K562 (cell line): ENCODE data around the gene POLR2C. TPM values are rescaled to one million over a fixed set of nuclear protein-coding genes. Genes with fewer than 3 reads are reported as not detected.

Experiments
- ATAC-seq: fragments of 200-7000 bp; cut with Tn5 transposase; 3 replicates; pipeline ENCODE4 v1.9.1; 2020; ENCODE audit warnings: moderate library complexity
- BruUV-seq: library from RNA; stranded (reverse); fragments of 400-500 nt; replicated peaks from 2 replicates; lab custom pipeline; 2021; lab: Mats Ljungman, UMichigan
- CTCF ChIA-PET: fragments of 300-600 bp; formaldehyde crosslinking; extraction: SDS; loops from one replicate; lab custom pipeline; 2021; ENCODE audit warnings: low intra/inter-chr PET ratio; lab: Yijun Ruan, JAX
- POLR2A ChIA-PET: fragments of 300-600, 350-650 bp; sonication (Branson Sonifier 250); formaldehyde crosslinking; extraction: SDS; loops from one replicate; lab custom pipeline; 2021; ENCODE audit warnings: antibody characterized with exemption, inconsistent platforms; lab: Yijun Ruan, JAX
- DNase-seq, 4 experiments: peaks; one replicate each; pipeline versions ENCODE4 v3.0.0 to v3.0.0-alpha.2; 2011 to 2018; ENCODE audit warnings: low spot score in 3 of 4, mixed read lengths in 3 of 4; ENCODE audit errors: extremely low read depth in 1 of 4
- FAIRE-seq: peaks from 2 replicates; lab custom pipeline; 2011; peaks lifted over from hg19 to GRCh38; lab: Jason Lieb, UNC
- H2AFZ ChIP-seq: 2 replicates; pipeline ENCODE4 v1.6.0; 2011; ENCODE audit warnings: low read depth, low read length, control low read depth, inconsistent platforms
- H3K27ac ChIP-seq: fragments of 200-600 bp; 3 replicates; pipeline ENCODE4 v1.8.0; 2011; ENCODE audit warnings: low read depth, mild to moderate bottlenecking, control low read depth, inconsistent platforms, low read length, moderate library complexity, mixed read lengths; ENCODE audit errors: extremely low read depth
- H3K27me3 ChIP-seq, 2 experiments: fragments of 300-600 bp in 1 of 2; 2 replicates in 1 of 2; 3 replicates in 1 of 2; pipeline versions ENCODE4 v1.6.0 to v1.8.0; 2011; ENCODE audit warnings: inconsistent platforms in 2 of 2, low read length in 2 of 2, mild to moderate bottlenecking in 1 of 2, mixed read lengths in 1 of 2, moderate library complexity in 1 of 2; ENCODE audit not compliant: control insufficient read depth in 2 of 2, insufficient read depth in 2 of 2
- H3K36me3 ChIP-seq: fragments of 300-600 bp; 3 replicates; pipeline ENCODE4 v1.8.0; 2011; ENCODE audit warnings: mild to moderate bottlenecking, low read length, inconsistent platforms; ENCODE audit not compliant: control insufficient read depth, insufficient read depth
- H3K4me1 ChIP-seq, 2 experiments: fragments of 200-600 bp in 1 of 2; replicated peaks in 1 of 2; 2 replicates in 1 of 2; 3 replicates in 1 of 2; pipeline versions ENCODE4 v1.5.1 to v1.8.0; 2011; ENCODE audit warnings: inconsistent platforms in 2 of 2, low read length in 2 of 2, mild to moderate bottlenecking in 1 of 2, mixed read lengths in 1 of 2, moderate library complexity in 1 of 2; ENCODE audit not compliant: control insufficient read depth in 2 of 2, insufficient read depth in 2 of 2
- H3K4me2 ChIP-seq: 2 replicates; pipeline ENCODE4 v1.6.1; 2011; ENCODE audit warnings: low read length, control low read depth, inconsistent platforms, mixed read lengths; ENCODE audit not compliant: insufficient read depth
- H3K4me3 ChIP-seq: fragments of 200-600 bp; sonication (generic), shearing (Covaris generic); 2 replicates; pipeline ENCODE4 v1.5.1; 2016; ENCODE audit warnings: control low read depth, inconsistent platforms
- H3K79me2 ChIP-seq: fragments of 200-600 bp; 3 replicates; pipeline ENCODE4 v1.8.0; 2011; ENCODE audit warnings: low read length, inconsistent platforms; ENCODE audit not compliant: control insufficient read depth, insufficient read depth
- H3K9ac ChIP-seq, 2 experiments: 2 replicates each; pipeline versions ENCODE4 v1.6.0 to v1.6.1; 2011; ENCODE audit warnings: low read depth in 2 of 2, low read length in 2 of 2, control low read depth in 1 of 2, inconsistent platforms in 1 of 2, mild to moderate bottlenecking in 1 of 2, mixed read lengths in 1 of 2; ENCODE audit not compliant: insufficient read depth in 1 of 2
- H3K9me1 ChIP-seq: one replicate; pipeline ENCODE4 v1.6.0; 2011; ENCODE audit warnings: inconsistent platforms, mild to moderate bottlenecking, low read length, moderate library complexity; ENCODE audit not compliant: control insufficient read depth, insufficient read depth
- H3K9me3 ChIP-seq: replicated peaks from 2 replicates; pipeline ENCODE4 v1.5.1; 2011; ENCODE audit warnings: low read depth, low read length, inconsistent platforms; ENCODE audit not compliant: control insufficient read depth, insufficient read depth
- H4K20me1 ChIP-seq: replicated peaks from 2 replicates; pipeline ENCODE4 v1.6.1; 2011; ENCODE audit warnings: low read length, inconsistent platforms, mixed read lengths; ENCODE audit not compliant: control insufficient read depth, insufficient read depth
- DPF2 ChIP-seq: fragments of 450-650 bp; IDR thresholded peaks from 2 replicates; pipeline ENCODE4 v1.6.1; 2016
- SAP30 ChIP-seq: fragments of 200-600 bp; sonication (generic); IDR thresholded peaks from 2 replicates; pipeline ENCODE4 v1.6.1; 2012; ENCODE audit warnings: borderline replicate concordance, low read depth, mild to moderate bottlenecking, moderate library complexity, low read length, control low read depth, inconsistent platforms; ENCODE audit not compliant: insufficient read depth, poor library complexity, severe bottlenecking
- SRSF7 ChIP-seq: fragments of 200-400 bp; formaldehyde crosslinking; optimal IDR thresholded peaks from 2 replicates; pipeline ENCODE3; 2017; ENCODE audit warnings: mild to moderate bottlenecking, low read depth, low read length
- ZNF133 ChIP-seq: fragments of 250-450 bp; sonication (Bioruptor Pico); IDR thresholded peaks from 2 replicates; pipeline ENCODE4 v1.4.0; 2020; ENCODE audit warnings: mild to moderate bottlenecking
- WGBS: fragments of 100-300 bp; shearing (Covaris generic); methylation state at CpG from one replicate; pipeline ENCODE4 v1.1.6; 2016; ENCODE audit warnings: low coverage, mixed read lengths; ENCODE audit not compliant: insufficient coverage; ENCODE audit errors: missing lambda C conversion rate; 5-methylcytosine and 5-hydroxymethylcytosine counted together
- in situ Hi-C: fragments of 300-500 bp; cut with MboI; formaldehyde crosslinking; loops from 4 replicates; pipeline ENCODE4 v1.15.0; 2018; ENCODE audit warnings: inconsistent platforms, mixed read lengths
- intact Hi-C: fragments of 100-400 bp; cut with micrococcal nuclease; formaldehyde crosslinking; loops from 2 replicates; pipeline ENCODE4 v1.14.2; 2022
- polyA plus RNA-seq, 8 experiments: library from polyadenylated mRNA; depleted of rRNA in 4 of 8; stranded (reverse) in 5 of 8; unstranded in 3 of 8; fragments of >200 nt; fragmentation: Nextera tagmentation in 2 of 8; fragmentation: Illumina TruSeq in 1 of 8; extraction: Ambion mirVana in 2 of 8; extraction: Trizol in 1 of 8; gene quantifications; 2 replicates each; pipeline versions ENCODE4 v1.2.1 to v1.2.3, GENCODE V29; 2011 to 2014; ENCODE audit warnings: inconsistent platforms in 1 of 8, missing spikeins in 1 of 8
- total RNA-seq, 7 experiments: library from RNA; depleted of rRNA in 6 of 7; stranded (reverse); fragments of >200 nt in 6 of 7; fragmentation: Illumina TruSeq in 2 of 7; extraction: Trizol in 2 of 7; gene quantifications; 2 replicates each; pipeline versions ENCODE4 v1.2.1 to v1.2.3, GENCODE V29; 2011 to 2021; ENCODE audit warnings: low replicate concordance in 1 of 7
- TF ChIP-seq, protein P1 (sequence below): fragments of 250-450 bp; sonication (Bioruptor Pico); IDR thresholded peaks from 2 replicates; pipeline ENCODE4 v1.5.1; 2021; ENCODE audit warnings: mild to moderate bottlenecking

Gene POLR2C
- total and polyA plus RNA-seq, 9 of the 15 experiments (the other 6 are each of a cell fraction or from before 2014, with no cell fraction given), result 70.3 to 163 (median 92.3) TPM

DNA sequence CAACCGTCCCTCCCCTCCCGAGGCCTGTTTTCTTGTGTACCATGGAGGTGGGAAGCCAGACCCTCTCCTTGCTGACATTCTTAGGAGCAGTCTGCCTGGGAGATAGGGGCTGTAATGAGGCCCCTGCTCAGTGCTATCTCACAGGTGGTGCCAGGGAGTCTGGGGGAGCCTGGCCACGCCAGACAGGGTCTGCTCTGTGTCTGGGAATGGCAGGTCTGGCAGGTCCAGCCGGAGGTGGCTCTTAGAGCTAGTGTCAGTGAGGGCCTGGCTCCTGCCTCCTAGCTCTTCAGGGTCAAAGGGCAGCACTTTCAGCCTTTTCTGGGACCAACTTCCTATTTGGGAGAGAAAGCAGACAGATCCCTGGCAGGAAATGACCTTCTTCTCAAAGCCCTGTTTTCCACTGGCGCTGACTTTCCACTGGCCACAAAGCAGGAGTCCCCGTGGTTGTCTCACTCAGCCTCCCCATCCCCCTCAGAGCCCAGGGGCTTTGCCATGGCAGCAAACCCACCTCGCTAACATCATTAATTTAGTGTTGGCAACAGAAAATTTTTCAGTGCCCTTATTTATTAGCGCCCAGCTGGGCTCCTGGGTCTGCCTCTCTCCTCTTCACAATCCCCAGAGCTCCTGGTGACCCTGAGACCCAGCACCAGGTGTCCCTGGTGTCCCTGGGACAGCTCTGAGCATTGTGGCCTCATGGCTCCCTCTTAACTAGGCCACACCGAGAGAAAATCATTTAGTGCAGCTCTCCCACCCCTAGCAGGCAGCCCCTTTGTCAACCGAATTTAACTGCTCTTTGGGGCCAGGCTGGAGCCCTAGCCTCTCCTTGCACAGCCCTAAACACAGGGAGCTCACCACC, 47.8 kb downstream of the POLR2C start:
- Histone ChIP-seq H3K79me2 (no peaks in the 10 kb centered on the region), H2AFZ (peak overlapping the region; percentile 33; the same call in 1 of the 2 replicates), H3K36me3 (no peaks in the 10 kb centered on the region), H3K27me3 (peaks cover 0 to 18% of the 10 kb centered on the region in 2 experiments; a peak in 2 of 5 replicates), H3K4me1 (peaks cover 0 to 9% of the 10 kb centered on the region in 2 experiments; a peak in 3 of 5 replicates), H3K9me1 (no peaks in the 10 kb centered on the region), H3K9ac (peak overlapping the region in 1 of 2 experiments; percentile 79; a peak in 2 of 4 replicates), H3K27ac (no peak overlapping the region), H3K9me3 (no peaks in the 10 kb centered on the region), H3K4me3 (no peak overlapping the region), H4K20me1 (0 out of 2 replicates have a peak, but pooled peaks cover 3% of the 10 kb centered on the region), H3K4me2 (no peak overlapping the region)
- no TSS peak for BruUV-seq
- ChIA-PET POLR2A (interaction anchor here (0.6 to 1.7 kb wide), 7 partner anchors 8 to 400 kb away, joined by 3 to 4 read pairs (median 3); no protein-coding TSS in a partner anchor), CTCF (no interaction called here)
- TF ChIP-seq ZNF133 (no peak), SAP30 (no peak), SRSF7 (no peak), DPF2 (no peak)
- TF ChIP-seq, protein P1, sequence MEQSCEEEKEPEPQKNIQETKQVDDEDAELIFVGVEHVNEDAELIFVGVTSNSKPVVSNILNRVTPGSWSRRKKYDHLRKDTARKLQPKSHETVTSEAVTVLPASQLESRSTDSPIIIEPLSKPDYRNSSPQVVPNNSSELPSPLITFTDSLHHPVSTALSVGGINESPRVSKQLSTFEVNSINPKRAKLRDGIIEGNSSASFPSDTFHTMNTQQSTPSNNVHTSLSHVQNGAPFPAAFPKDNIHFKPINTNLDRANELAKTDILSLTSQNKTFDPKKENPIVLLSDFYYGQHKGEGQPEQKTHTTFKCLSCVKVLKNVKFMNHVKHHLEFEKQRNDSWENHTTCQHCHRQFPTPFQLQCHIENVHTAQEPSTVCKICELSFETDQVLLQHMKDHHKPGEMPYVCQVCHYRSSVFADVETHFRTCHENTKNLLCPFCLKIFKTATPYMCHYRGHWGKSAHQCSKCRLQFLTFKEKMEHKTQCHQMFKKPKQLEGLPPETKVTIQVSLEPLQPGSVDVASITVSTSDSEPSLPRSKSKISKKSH (CRISPR knock-in tag), result no peak
- intact Hi-C loops, result loop anchor here (10.0 kb wide), 1 partner anchor 425 kb away; no protein-coding TSS in a partner anchor
- in situ Hi-C loops, result no loop called here
- no peak for DNase-seq
- FAIRE-seq, result no peak
- WGBS, result 32% methylated on average over 10 of the region's 10 CpGs
- no peak for ATAC-seq
